ENCODE data around the gene CPXM2. TPM values are rescaled to one million over a fixed set of nuclear protein-coding genes. Genes with fewer than 3 reads are reported as not detected.

The CPXM2 gene
- total RNA-seq, 3 donors from 2014 or later (not counting 1 experiment from before 2014, with no cell fraction given) = not detected

DNA sequence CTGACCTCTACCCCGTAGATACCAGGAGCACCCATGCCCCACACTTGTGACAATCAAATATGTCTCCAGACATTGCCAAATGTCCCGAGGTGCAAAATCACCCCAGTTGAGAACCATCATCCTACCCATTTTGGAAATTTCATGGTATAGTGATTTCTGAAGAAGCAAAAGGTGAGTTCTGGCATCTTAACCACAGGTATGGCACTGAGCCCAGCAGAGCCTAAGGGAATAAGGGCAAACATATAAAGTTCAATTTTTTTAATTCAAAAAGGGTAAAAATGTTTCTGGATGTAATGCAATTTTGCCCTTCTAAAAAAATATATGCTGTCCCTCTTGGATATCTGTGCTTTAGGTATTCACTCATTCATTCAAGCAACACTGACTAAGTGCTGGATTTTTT is 30.5 kb upstream of the CPXM2 start:
- no peak for DNase-seq
- peaks cover 16% of the 10 kb centered on the region for H3K36me3 Mint-ChIP-seq
- WGBS (ENCODE audit: insufficient coverage) = 69% methylated on average over 2 of the region's 2 CpGs

GRCh38 chr10:123916775-123917174 is 25.2 kb upstream of the CPXM2 start:
- ATAC-seq = no peak
- intact Hi-C loops (cut with micrococcal nuclease) = no loop called here
- no peak overlapping the region for H3K4me3 Mint-ChIP-seq

More for the DNA sequence above, 30.5 kb upstream of the CPXM2 start:
- intact Hi-C loops (cut with micrococcal nuclease) = no loop called here
- no peak overlapping the region for H3K27ac ChIP-seq (ENCODE audit: low read length)
- no peaks in the 10 kb centered on the region for H3K36me3 ChIP-seq (ENCODE audit: control insufficient read depth, insufficient read depth, low read length)
- Mint-ChIP-seq H3K9me3 (peaks cover 5 to 6% of the 10 kb centered on the region in 2 donors), H3K4me3 (no peak overlapping the region), H3K4me1 (peaks cover 9% of the 10 kb centered on the region in 2 donors), H3K27ac (no peak overlapping the region), H3K27me3 (ENCODE audit: low read depth in 2 of 2) (peaks cover 11 to 31% of the 10 kb centered on the region in 2 donors)
- peaks cover 2% of the 10 kb centered on the region for H3K27me3 ChIP-seq (ENCODE audit: control insufficient read depth, insufficient read depth, low read length)
- no peak overlapping the region for H3K4me3 ChIP-seq (ENCODE audit: low read length)
- H3K4me1 ChIP-seq (ENCODE audit: control insufficient read depth, insufficient read depth, low read length) = no peaks in the 10 kb centered on the region
- ATAC-seq = no peak
- no peak for TF ChIP-seq CTCF (IDR thresholded peaks at IDR 0.05)
- H3K9me3 ChIP-seq (ENCODE audit: control insufficient read depth, insufficient read depth, low read length) = peaks cover 3% of the 10 kb centered on the region

DNA sequence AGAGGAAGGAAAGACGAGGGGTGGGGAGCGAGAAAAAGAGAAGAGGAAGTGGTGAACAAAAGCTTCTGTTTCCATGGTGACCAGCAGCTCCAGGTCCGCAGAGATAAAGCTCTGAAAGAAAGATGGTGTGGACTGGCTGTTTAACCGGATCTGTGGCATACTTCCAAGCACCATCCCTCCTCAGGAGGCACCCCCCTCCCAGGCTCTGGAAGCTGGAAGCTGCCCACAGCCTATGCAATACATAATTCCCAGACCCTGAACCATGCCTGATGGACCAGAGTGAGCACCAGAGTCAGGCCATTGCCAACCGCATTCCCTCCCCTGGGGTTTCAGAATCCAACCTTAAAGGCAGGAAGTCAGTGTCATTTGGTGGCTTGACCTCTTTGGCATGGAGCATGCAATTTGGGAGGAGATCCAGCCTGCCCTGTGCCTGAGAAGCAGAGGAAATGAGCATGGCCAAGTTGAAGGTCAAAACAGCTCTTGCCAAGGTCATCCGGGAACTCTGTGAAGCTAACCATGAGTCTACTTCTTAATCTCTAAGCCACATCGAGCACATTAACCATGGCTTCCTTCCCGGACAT is 22.2 kb upstream of the CPXM2 start:
- no peak for TF ChIP-seq CTCF (IDR thresholded peaks at IDR 0.05)
- no peaks in the 10 kb centered on the region for H3K27me3 ChIP-seq (ENCODE audit: control insufficient read depth, insufficient read depth, low read length)
- WGBS (ENCODE audit: insufficient coverage) = 28% methylated on average over 8 of the region's 8 CpGs
- no peaks in the 10 kb centered on the region for H3K36me3 ChIP-seq (ENCODE audit: control insufficient read depth, insufficient read depth, low read length)
- Mint-ChIP-seq H3K27me3 (ENCODE audit: low read depth in 2 of 2) (no peaks in the 10 kb centered on the region), H3K4me3 (peak overlapping the region; percentile 87), H3K27ac (peak overlapping the region; percentile 12 to 76), H3K9me3 (no peaks in the 10 kb centered on the region), H3K4me1 (peaks cover 57 to 68% of the 10 kb centered on the region in 2 donors), H3K36me3 (peaks cover 4% of the 10 kb centered on the region)
- peaks cover 34% of the 10 kb centered on the region for H3K4me1 ChIP-seq (ENCODE audit: control insufficient read depth, insufficient read depth, low read length)
- no peaks in the 10 kb centered on the region for H3K9me3 ChIP-seq (ENCODE audit: control insufficient read depth, insufficient read depth, low read length)
- no peak for DNase-seq
- H3K4me3 ChIP-seq (ENCODE audit: low read length) = no peak overlapping the region
- no peak overlapping the region for H3K27ac ChIP-seq (ENCODE audit: low read length)
- peak in 2 of 3 donors; percentile 32 to 63 for ATAC-seq
- intact Hi-C loops (cut with micrococcal nuclease) = no loop called here

More at GRCh38 chr10:123916775-123917174, 25.2 kb upstream of the CPXM2 start:
- DNase-seq = no peak
- no peak overlapping the region for H3K4me3 ChIP-seq (ENCODE audit: low read length)
- peaks cover 3% of the 10 kb centered on the region for H3K9me3 ChIP-seq (ENCODE audit: control insufficient read depth, insufficient read depth, low read length)
- peaks cover 32% of the 10 kb centered on the region for H3K4me1 ChIP-seq (ENCODE audit: control insufficient read depth, insufficient read depth, low read length)
- TF ChIP-seq CTCF (IDR thresholded peaks at IDR 0.05) = no peak
- no peaks in the 10 kb centered on the region for H3K27me3 ChIP-seq (ENCODE audit: control insufficient read depth, insufficient read depth, low read length)
- H3K9me3 Mint-ChIP-seq = peaks cover 5 to 6% of the 10 kb centered on the region in 2 donors
- peaks cover 6 to 20% of the 10 kb centered on the region in 2 donors for H3K27me3 Mint-ChIP-seq (ENCODE audit: low read depth in 2 of 2)
- H3K27ac ChIP-seq (ENCODE audit: low read length) = no peak overlapping the region
- H3K36me3 Mint-ChIP-seq = peaks cover 16% of the 10 kb centered on the region
- WGBS (ENCODE audit: insufficient coverage) = 66% methylated on average over 3 of the region's 3 CpGs
- no peaks in the 10 kb centered on the region for H3K36me3 ChIP-seq (ENCODE audit: control insufficient read depth, insufficient read depth, low read length)
- no peak overlapping the region for H3K27ac Mint-ChIP-seq
- peaks cover 32 to 38% of the 10 kb centered on the region in 2 donors for H3K4me1 Mint-ChIP-seq

- ATAC-seq (no peak), DNase-seq (no peak)
- H3K27me3 Mint-ChIP-seq (ENCODE audit: low read depth in 2 of 2) = no peaks in the 10 kb centered on the region
- H3K9me3 Mint-ChIP-seq = no peaks in the 10 kb centered on the region
- no peak for TF ChIP-seq CTCF (IDR thresholded peaks at IDR 0.05)
- peaks cover 65 to 76% of the 10 kb centered on the region in 2 donors for H3K4me1 Mint-ChIP-seq
- no peaks in the 10 kb centered on the region for H3K36me3 Mint-ChIP-seq
- H3K27me3 ChIP-seq (ENCODE audit: control insufficient read depth, insufficient read depth, low read length) = no peaks in the 10 kb centered on the region
- no peaks in the 10 kb centered on the region for H3K36me3 ChIP-seq (ENCODE audit: control insufficient read depth, insufficient read depth, low read length)
- intact Hi-C loops (cut with micrococcal nuclease) = no loop called here
- H3K27ac ChIP-seq (ENCODE audit: low read length) = no peak overlapping the region
- peak overlapping the region; percentile 87 for H3K4me3 Mint-ChIP-seq
- no peaks in the 10 kb centered on the region for H3K9me3 ChIP-seq (ENCODE audit: control insufficient read depth, insufficient read depth, low read length)
- 91% methylated on average over 3 of the region's 3 CpGs for WGBS (ENCODE audit: insufficient coverage)
- no peak overlapping the region for H3K4me3 ChIP-seq (ENCODE audit: low read length)
- peak overlapping the region in 1 of 2 donors; percentile 64 for H3K27ac Mint-ChIP-seq
- H3K4me1 ChIP-seq (ENCODE audit: control insufficient read depth, insufficient read depth, low read length) = peaks cover 40% of the 10 kb centered on the region
Observed at GRCh38 chr10:123912871-123913270, 21.3 kb upstream of the CPXM2 start.
